HFFc6 (cell line): Measurements from ENCODE around the gene HDAC9. TPM values are rescaled to one million over a fixed set of nuclear protein-coding genes. Genes with fewer than 3 reads are reported as not detected.
"Not testable (repeated sequence)": the region's sequence is repeated elsewhere in the genome, so short reads cannot be mapped to it uniquely, and the experiment has no call there.

Experiments used
- DNase-seq: peaks from one replicate; pipeline ENCODE4 v3.0.0-alpha.2; 2018
- H3K27ac Mint-ChIP-seq: 2 replicates; pipeline ENCODE4 v1.8.0; 2020; ENCODE audit warnings: mild to moderate bottlenecking, mixed read lengths
- H3K27me3 Mint-ChIP-seq: 2 replicates; pipeline ENCODE4 v1.8.0; 2021; ENCODE audit warnings: mild to moderate bottlenecking, moderate library complexity, mixed read lengths; ENCODE audit not compliant: insufficient read depth
- H3K36me3 Mint-ChIP-seq: 2 replicates; pipeline ENCODE4 v1.8.0; 2021; ENCODE audit warnings: low read depth, mixed read lengths
- H3K4me1 Mint-ChIP-seq: 2 replicates; pipeline ENCODE4 v1.8.0; 2020; ENCODE audit warnings: low read depth, mixed read lengths
- H3K4me3 Mint-ChIP-seq: 2 replicates; pipeline ENCODE4 v1.8.0; 2020; ENCODE audit warnings: mild to moderate bottlenecking, moderate library complexity, mixed read lengths
- H3K9me3 Mint-ChIP-seq: 2 replicates; pipeline ENCODE4 v1.8.0; 2020; ENCODE audit warnings: mild to moderate bottlenecking, mixed read lengths
- CTCF ChIP-seq: fragments of 200-600 bp; sonication (generic); IDR thresholded peaks from 2 replicates; pipeline ENCODE4 v1.5.0; 2021; ENCODE audit warnings: antibody characterized with exemption, mild to moderate bottlenecking
- total RNA-seq, 6 experiments: library from RNA; stranded (reverse); fragmentation: NEBNext Ultra II Directional; extraction: Animal tissue kit (Norgen Biotek cat#: 25700); gene quantifications; 2 replicates in 1 of 6; 3 replicates in 5 of 6; pipeline ENCODE4 v1.2.3, GENCODE V29; 2021

Gene HDAC9
- total RNA-seq, 6 experiments from 2014 or later = 11.5 to 29.2 (median 13.2) TPM

DNA sequence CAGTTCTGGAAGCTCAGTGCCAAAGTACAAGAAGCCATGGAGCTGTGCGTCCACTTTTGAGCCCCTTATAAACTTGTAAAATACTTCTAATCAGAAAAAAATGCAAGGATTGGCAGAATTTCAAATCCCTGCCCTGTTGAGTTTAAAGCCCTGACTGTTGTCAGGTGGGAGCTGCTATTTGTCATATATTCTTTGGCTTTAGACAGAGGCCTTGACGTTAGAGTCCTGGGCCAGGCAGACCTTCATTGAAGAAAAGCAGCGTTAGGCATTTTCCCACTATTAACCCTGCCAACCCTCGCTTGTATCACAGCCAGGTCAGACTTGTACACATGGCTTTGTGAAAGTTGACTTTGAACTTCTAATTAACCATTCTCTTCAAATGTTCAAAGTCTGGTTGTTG lies 466.5 kb downstream of the HDAC9 start:
- no peak for TF ChIP-seq CTCF
- no peaks in the 10 kb centered on the region for H3K36me3 Mint-ChIP-seq
- no peak overlapping the region for H3K27ac Mint-ChIP-seq
- DNase-seq = peak; percentile 28
- H3K27me3 Mint-ChIP-seq = no peaks in the 10 kb centered on the region
- H3K4me3 Mint-ChIP-seq = no peak overlapping the region
- no peaks in the 10 kb centered on the region for H3K9me3 Mint-ChIP-seq
- H3K4me1 Mint-ChIP-seq = peaks cover 39% of the 10 kb centered on the region

- Mint-ChIP-seq H3K4me1 (peaks cover 15% of the 10 kb centered on the region), H3K27me3 (peaks cover 1% of the 10 kb centered on the region; the same call in 1 of the 2 replicates), H3K9me3 (no peaks in the 10 kb centered on the region), H3K4me3 (no peak overlapping the region), H3K27ac (no peak overlapping the region), H3K36me3 (no peaks in the 10 kb centered on the region)
- no peak for DNase-seq
- TF ChIP-seq CTCF = no peak
Observed at GRCh38 chr7:18965657-18966056, 470.1 kb downstream of the HDAC9 start.

- not testable (repeated sequence) for H3K27ac Mint-ChIP-seq, H3K9me3 Mint-ChIP-seq, H3K4me1 Mint-ChIP-seq, H3K36me3 Mint-ChIP-seq, H3K27me3 Mint-ChIP-seq, DNase-seq, H3K4me3 Mint-ChIP-seq
Observed at GRCh38 chr7:18967755-18968154, 472.2 kb downstream of the HDAC9 start.

GRCh38 chr7:18971839-18972238 lies 476.3 kb downstream of the HDAC9 start:
- H3K4me1 Mint-ChIP-seq = peaks cover 38% of the 10 kb centered on the region

GRCh38 chr7:18974803-18975202 lies 479.3 kb downstream of the HDAC9 start:
- Mint-ChIP-seq H3K36me3 (peaks cover 9% of the 10 kb centered on the region; the same call in 1 of the 2 replicates), H3K4me1 (peaks cover 60% of the 10 kb centered on the region), H3K4me3 (no peak overlapping the region), H3K27me3 (no peaks in the 10 kb centered on the region), H3K27ac (peak overlapping the region; percentile 44; the same call in 1 of the 2 replicates), H3K9me3 (no peaks in the 10 kb centered on the region)
- peak; percentile 86 for DNase-seq
- TF ChIP-seq CTCF = no peak

More at GRCh38 chr7:18971839-18972238, 476.3 kb downstream of the HDAC9 start:
- H3K27ac Mint-ChIP-seq = no peak overlapping the region
- no peak for DNase-seq
- peaks cover 5% of the 10 kb centered on the region; the same call in 1 of the 2 replicates for H3K36me3 Mint-ChIP-seq
- H3K9me3 Mint-ChIP-seq = no peaks in the 10 kb centered on the region
- H3K4me3 Mint-ChIP-seq = no peak overlapping the region
- peaks cover 1% of the 10 kb centered on the region; the same call in 1 of the 2 replicates for H3K27me3 Mint-ChIP-seq
- no peak for TF ChIP-seq CTCF

DNA sequence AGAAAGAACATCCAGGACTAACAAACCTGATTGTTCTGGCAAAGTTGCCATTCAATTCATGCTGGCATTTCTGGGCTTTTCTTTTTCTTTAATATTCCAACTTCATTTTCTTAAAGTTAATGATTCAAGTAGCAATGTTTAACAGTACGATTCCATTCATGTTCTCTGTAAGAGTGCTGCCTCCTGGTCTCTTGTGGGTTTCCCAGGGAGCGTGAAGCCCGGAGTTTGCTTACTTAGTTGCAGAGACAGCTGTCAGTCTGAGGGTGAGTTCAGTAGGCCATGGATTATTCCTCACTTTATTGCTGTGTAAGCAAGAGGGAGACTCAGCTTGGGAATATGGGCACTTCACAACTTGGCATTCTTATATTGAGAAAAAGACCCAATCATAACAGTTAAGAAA lies 479.7 kb downstream of the HDAC9 start:
- Mint-ChIP-seq H3K9me3 (no peaks in the 10 kb centered on the region), H3K4me1 (peaks cover 60% of the 10 kb centered on the region), H3K36me3 (peaks cover 13% of the 10 kb centered on the region; the same call in 1 of the 2 replicates), H3K27me3 (no peaks in the 10 kb centered on the region), H3K27ac (peak overlapping the region; percentile 9), H3K4me3 (no peak overlapping the region)
- no peak for DNase-seq
- TF ChIP-seq CTCF = no peak
